ENCODE results near the gene RELT. TPM values are rescaled to one million over a fixed set of nuclear protein-coding genes. Genes with fewer than 3 reads are reported as not detected.

RELT gene
- total RNA-seq, 2 experiments from 2014 or later = 21.5 to 30.8 TPM

DNA sequence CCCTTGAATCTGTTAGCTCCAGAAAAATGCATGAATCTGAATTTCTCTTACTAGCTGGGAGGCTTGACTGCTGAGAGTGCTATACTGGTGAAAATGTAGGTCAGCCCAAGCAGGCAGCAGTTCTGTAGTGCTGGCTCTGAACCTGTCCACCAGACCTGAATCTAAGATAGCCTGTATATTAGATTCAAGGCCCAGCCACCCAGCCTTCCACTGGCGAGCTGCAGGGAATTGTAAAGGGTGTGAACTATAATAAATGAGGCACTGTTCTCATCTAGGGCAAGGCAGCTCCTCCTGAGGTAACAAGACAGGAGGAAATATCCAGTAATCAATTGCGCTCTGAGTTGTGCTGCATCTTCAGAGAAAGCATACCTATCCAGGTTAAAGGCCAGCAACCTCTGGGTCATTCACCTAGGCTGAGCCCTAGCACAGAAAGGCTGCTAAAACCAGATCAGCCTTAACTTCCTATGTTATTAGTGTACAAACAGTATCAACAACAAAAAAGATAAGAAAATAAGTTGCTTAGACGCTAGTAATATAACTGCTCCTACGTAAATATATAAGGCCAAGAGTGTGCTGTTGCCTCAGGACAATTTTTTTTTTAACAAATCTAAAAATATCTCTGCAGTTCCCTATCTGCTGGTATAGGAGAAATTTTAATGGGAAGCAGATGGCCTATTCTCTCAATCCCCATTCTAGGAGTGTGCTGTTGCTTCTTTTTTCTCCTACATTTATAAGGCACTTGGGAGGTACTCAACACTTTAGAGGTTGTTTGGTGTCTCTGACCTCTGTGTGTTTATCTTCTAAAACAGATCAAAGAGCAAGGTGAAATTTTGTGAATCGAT, 63.0 kb downstream of the RELT start:
- Histone ChIP-seq H3K4me3 (ENCODE audit: low read depth, low read length, poor library complexity, severe bottlenecking) (no peak overlapping the region), H3K36me3 (ENCODE audit: insufficient read depth, low read length) (no peaks in the 10 kb centered on the region), H3K79me2 (ENCODE audit: insufficient read depth, low read depth, low read length) (no peaks in the 10 kb centered on the region), H3K27ac (ENCODE audit: low read depth, low read length, poor library complexity, severe bottlenecking) (no peak overlapping the region), H4K20me1 (ENCODE audit: insufficient read depth, low read length) (no peaks in the 10 kb centered on the region), H3K4me1 (ENCODE audit: insufficient read depth, low read length, poor library complexity, severe bottlenecking) (no peaks in the 10 kb centered on the region), H3K9me3 (ENCODE audit: low read length) (no peaks in the 10 kb centered on the region), H2AFZ (ENCODE audit: low read length) (no peak overlapping the region), H3K9me2 (ENCODE audit: insufficient read depth, low read length) (no peaks in the 10 kb centered on the region), H3K4me2 (ENCODE audit: low read length) (no peak overlapping the region)
- ChIA-PET CTCF (ENCODE audit: unreplicated experiment) (no interaction called here), POLR2A (no interaction called here)
- intact Hi-C loops (cut with micrococcal nuclease; ENCODE audit: unreplicated experiment) = no loop called here
- BruUV-seq (replicated peaks) = no TSS peak
- TF ChIP-seq CTCF (conservative IDR thresholded peaks at IDR 0.05; ENCODE audit: low read length) = no peak
- TF ChIP-seq EZH2phosphoT487 (IDR thresholded peaks at IDR 0.05; ENCODE audit: borderline replicate concordance, low read depth, low read length) = no peak
- no peak for DNase-seq (ENCODE audit: low spot score)

DNA sequence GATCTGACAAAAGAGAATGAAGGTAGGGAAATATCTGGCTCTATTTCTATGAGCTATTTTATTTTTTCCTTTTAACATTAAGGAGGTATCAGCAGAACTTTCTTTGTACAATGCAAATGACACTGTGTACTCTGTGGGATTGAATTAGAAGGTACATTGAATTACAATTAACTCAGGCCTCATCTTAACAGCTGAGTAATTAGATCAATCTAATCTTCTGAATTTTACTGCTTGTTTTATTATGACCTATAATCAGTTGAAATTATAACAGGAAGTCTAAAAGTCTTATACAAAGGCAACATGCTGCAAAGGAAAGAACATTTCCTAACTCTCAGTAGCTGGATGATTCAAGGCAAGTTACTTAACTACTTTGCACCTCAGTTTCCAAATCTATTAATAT, 69.8 kb downstream of the RELT start:
- Histone ChIP-seq H3K4me2 (ENCODE audit: low read length) (no peak overlapping the region), H3K79me2 (ENCODE audit: insufficient read depth, low read depth, low read length) (no peaks in the 10 kb centered on the region), H2AFZ (ENCODE audit: low read length) (no peak overlapping the region), H3K4me1 (ENCODE audit: insufficient read depth, low read length, poor library complexity, severe bottlenecking) (no peaks in the 10 kb centered on the region), H3K27ac (ENCODE audit: low read depth, low read length, poor library complexity, severe bottlenecking) (no peak overlapping the region), H3K4me3 (ENCODE audit: low read depth, low read length, poor library complexity, severe bottlenecking) (no peak overlapping the region), H3K9me3 (ENCODE audit: low read length) (no peaks in the 10 kb centered on the region), H3K36me3 (ENCODE audit: insufficient read depth, low read length) (no peaks in the 10 kb centered on the region), H4K20me1 (ENCODE audit: insufficient read depth, low read length) (no peaks in the 10 kb centered on the region), H3K9me2 (ENCODE audit: insufficient read depth, low read length) (no peaks in the 10 kb centered on the region)
- CTCF ChIA-PET (ENCODE audit: unreplicated experiment) = no interaction called here
- intact Hi-C loops (cut with micrococcal nuclease; ENCODE audit: unreplicated experiment) = no loop called here
- no TSS peak for BruUV-seq (replicated peaks)
- no peak for DNase-seq (ENCODE audit: low spot score)
- TF ChIP-seq CTCF (conservative IDR thresholded peaks at IDR 0.05; ENCODE audit: low read length) (no peak), EZH2phosphoT487 (IDR thresholded peaks at IDR 0.05; ENCODE audit: borderline replicate concordance, low read depth, low read length) (no peak)
- POLR2A ChIA-PET = interaction anchor here (0.6 kb wide), 1 partner anchor 18 kb away, joined by 6 read pairs; no protein-coding TSS in a partner anchor

- TF ChIP-seq CTCF (conservative IDR thresholded peaks at IDR 0.05; ENCODE audit: low read length) = no peak
- TF ChIP-seq EZH2phosphoT487 (IDR thresholded peaks at IDR 0.05; ENCODE audit: borderline replicate concordance, low read depth, low read length) = no peak
- H2AFZ ChIP-seq (ENCODE audit: low read length) = no peak overlapping the region
- no peaks in the 10 kb centered on the region for H4K20me1 ChIP-seq (ENCODE audit: insufficient read depth, low read length)
- ChIA-PET CTCF (ENCODE audit: unreplicated experiment) (no interaction called here), POLR2A (interaction anchor here (0.6 kb wide), 1 partner anchor 71 kb away, joined by 3 read pairs; no protein-coding TSS in a partner anchor)
- H3K79me2 ChIP-seq (ENCODE audit: insufficient read depth, low read depth, low read length) = no peaks in the 10 kb centered on the region
- no peaks in the 10 kb centered on the region for H3K9me2 ChIP-seq (ENCODE audit: insufficient read depth, low read length)
- no peak overlapping the region for H3K27ac ChIP-seq (ENCODE audit: low read depth, low read length, poor library complexity, severe bottlenecking)
- no TSS peak for BruUV-seq (replicated peaks)
- DNase-seq (ENCODE audit: low spot score) = no peak
- no peaks in the 10 kb centered on the region for H3K36me3 ChIP-seq (ENCODE audit: insufficient read depth, low read length)
- intact Hi-C loops (cut with micrococcal nuclease; ENCODE audit: unreplicated experiment) = no loop called here
- H3K4me1 ChIP-seq (ENCODE audit: insufficient read depth, low read length, poor library complexity, severe bottlenecking) = no peaks in the 10 kb centered on the region
- H3K4me2 ChIP-seq (ENCODE audit: low read length) = no peak overlapping the region
- H3K9me3 ChIP-seq (ENCODE audit: low read length) = no peaks in the 10 kb centered on the region
- H3K4me3 ChIP-seq (ENCODE audit: low read depth, low read length, poor library complexity, severe bottlenecking) = no peak overlapping the region
These were observed 70.6 kb downstream of the RELT start for GRCh38 chr11:73446766-73447165.
